ENCODE results near the gene PRKD1. TPM values are rescaled to one million over a fixed set of nuclear protein-coding genes. Genes with fewer than 3 reads are reported as not detected.

PRKD1 gene
- total RNA-seq, 1 experiment from 2014 or later, result not detected

- Histone ChIP-seq H3K27ac (ENCODE audit: low read depth, low read length) (no peak overlapping the region), H2AFZ (ENCODE audit: low read depth, low read length, poor library complexity, severe bottlenecking) (no peak overlapping the region), H3K36me3 (ENCODE audit: control insufficient read depth in 1 of 2, insufficient read depth in 2 of 2, low read length in 2 of 2) (no peaks in the 10 kb centered on the region), H3K79me2 (ENCODE audit: insufficient read depth, low read length) (no peaks in the 10 kb centered on the region), H3K4me1 (ENCODE audit: control insufficient read depth in 1 of 2, insufficient read depth in 2 of 2, low read length in 2 of 2) (no peaks in the 10 kb centered on the region), H4K20me1 (ENCODE audit: insufficient read depth) (no peaks in the 10 kb centered on the region), H3K4me3 (replicated peaks in 1 of 2; ENCODE audit: low read depth in 1 of 2, low read length in 2 of 2) (no peak overlapping the region), H3K9me2 (ENCODE audit: insufficient read depth) (no peaks in the 10 kb centered on the region), H3K9ac (ENCODE audit: low read length) (no peak overlapping the region), H3K4me2 (ENCODE audit: low read length) (no peak overlapping the region), H3K27me3 (ENCODE audit: insufficient read depth, low read length) (no peaks in the 10 kb centered on the region), H3K9me3 (ENCODE audit: control insufficient read depth in 1 of 2, insufficient read depth in 1 of 2, low read depth in 1 of 2, low read length in 2 of 2) (peaks cover 0 to 11% of the 10 kb centered on the region in 2 experiments; a peak in 3 of 4 replicates)
- ChIA-PET POLR2A (no interaction called here), RAD21 (ENCODE audit: low non-redundant PET in 1 of 2, low total read pairs in 2 of 2, uncharacterized antibody in 2 of 2, unreplicated experiment in 2 of 2) (no interaction called here), CTCF (no interaction called here)
- ATAC-seq, result no peak
- DNase-seq (ENCODE audit: low read depth, low spot score), result no peak
- intact Hi-C loops (cut with micrococcal nuclease), result no loop called here
- no TSS peak for BruUV-seq (replicated peaks)
- no peak for TF ChIP-seq MAX (IDR thresholded peaks at IDR 0.05)
- TF ChIP-seq JUND (IDR thresholded peaks at IDR 0.05), result no peak
- no peak for TF ChIP-seq ATF3 (IDR thresholded peaks at IDR 0.05)
- no peak for TF ChIP-seq EZH2 (IDR thresholded peaks at IDR 0.05)
- no peak for TF ChIP-seq POLR2A (IDR thresholded peaks at IDR 0.05; ENCODE audit: borderline replicate concordance, extremely low read depth, insufficient read depth, insufficient read length)
- no peak for TF ChIP-seq ZBTB33 (IDR thresholded peaks at IDR 0.05; ENCODE audit: extremely low read depth, insufficient replicate concordance, low read length)
These were observed 369.1 kb downstream of the PRKD1 start for GRCh38 chr14:29558516-29558915.

- intact Hi-C loops (cut with micrococcal nuclease), result loop anchor here (5.0 kb wide), 1 partner anchor 888 kb away; no protein-coding TSS in a partner anchor
- H4K20me1 ChIP-seq (ENCODE audit: insufficient read depth), result no peaks in the 10 kb centered on the region
- H3K79me2 ChIP-seq (ENCODE audit: insufficient read depth, low read length), result no peaks in the 10 kb centered on the region
- BruUV-seq (replicated peaks), result no TSS peak
- H3K27me3 ChIP-seq (ENCODE audit: insufficient read depth, low read length), result no peaks in the 10 kb centered on the region
- H3K4me1 ChIP-seq (ENCODE audit: control insufficient read depth in 1 of 2, insufficient read depth in 2 of 2, low read length in 2 of 2), result no peaks in the 10 kb centered on the region
- H3K4me2 ChIP-seq (ENCODE audit: low read length), result no peak overlapping the region
- ChIA-PET CTCF (no interaction called here), RAD21 (ENCODE audit: low non-redundant PET in 1 of 2, low total read pairs in 2 of 2, uncharacterized antibody in 2 of 2, unreplicated experiment in 2 of 2) (no interaction called here), POLR2A (no interaction called here)
- no peak overlapping the region for H3K27ac ChIP-seq (ENCODE audit: low read depth, low read length)
- H3K9ac ChIP-seq (ENCODE audit: low read length), result no peak overlapping the region
- TF ChIP-seq CEBPB (IDR thresholded peaks at IDR 0.05; ENCODE audit: low read depth) (no peak), POLR2AphosphoS5 (IDR thresholded peaks at IDR 0.05; ENCODE audit: low read depth, low read length) (no peak), CTCF (IDR thresholded peaks at IDR 0.05 in 2 of 3, conservative IDR thresholded peaks at IDR 0.05 in 1 of 3; ENCODE audit: borderline replicate concordance in 1 of 3, insufficient read depth in 1 of 3, low read depth in 2 of 3, low read length in 2 of 3) (no peak), EGR1 (IDR thresholded peaks at IDR 0.05; ENCODE audit: low read depth) (no peak), TCF7L2 (IDR thresholded peaks at IDR 0.05; ENCODE audit: borderline replicate concordance, extremely low read depth, insufficient read depth, insufficient read length) (no peak), SRF (IDR thresholded peaks at IDR 0.05; ENCODE audit: low read depth) (no peak), CBX3 (IDR thresholded peaks at IDR 0.05; ENCODE audit: low read depth) (no peak), MAX (IDR thresholded peaks at IDR 0.05) (no peak)
- H2AFZ ChIP-seq (ENCODE audit: low read depth, low read length, poor library complexity, severe bottlenecking), result no peak overlapping the region
- no peak overlapping the region for H3K4me3 ChIP-seq (replicated peaks in 1 of 2; ENCODE audit: low read depth in 1 of 2, low read length in 2 of 2)
- DNase-seq (ENCODE audit: low read depth, low spot score) (no peak), ATAC-seq (no peak)
- H3K9me3 ChIP-seq (ENCODE audit: control insufficient read depth in 1 of 2, insufficient read depth in 1 of 2, low read depth in 1 of 2, low read length in 2 of 2), result peaks cover 0 to 11% of the 10 kb centered on the region in 2 experiments; a peak in 2 of 4 replicates
- H3K9me2 ChIP-seq (ENCODE audit: insufficient read depth), result no peaks in the 10 kb centered on the region
- no peaks in the 10 kb centered on the region for H3K36me3 ChIP-seq (ENCODE audit: control insufficient read depth in 1 of 2, insufficient read depth in 2 of 2, low read length in 2 of 2)
These were observed 373.3 kb downstream of the PRKD1 start for GRCh38 chr14:29554335-29554734.

All from HCT116 (cell line).